Progenitor cell of endocrine pancreas (in vitro differentiated cells): ENCODE measurements around the gene CELSR3. TPM values are rescaled to one million over a fixed set of nuclear protein-coding genes. Genes with fewer than 3 reads are reported as not detected.

Experiments
- DNase-seq: peaks from one replicate; pipeline ENCODE4 v3.0.0; 2021; ENCODE audit warnings: low spot score; ENCODE audit not compliant: unreplicated experiment
- H3K27ac Mint-ChIP-seq: 2 replicates; pipeline ENCODE4 v1.8.0; 2021; ENCODE audit warnings: mild to moderate bottlenecking, moderate library complexity, mixed read lengths
- H3K27me3 Mint-ChIP-seq: 2 replicates; pipeline ENCODE4 v1.8.0; 2021; ENCODE audit warnings: mixed read lengths
- H3K36me3 Mint-ChIP-seq: 2 replicates; pipeline ENCODE4 v1.8.0; 2022; ENCODE audit warnings: mixed read lengths; ENCODE audit not compliant: insufficient read depth
- H3K4me1 Mint-ChIP-seq: 2 replicates; pipeline ENCODE4 v1.8.0; 2021; ENCODE audit warnings: low read depth, mixed read lengths
- H3K4me3 Mint-ChIP-seq: 2 replicates; pipeline ENCODE4 v1.8.0; 2021; ENCODE audit warnings: low read depth, mild to moderate bottlenecking, moderate library complexity, mixed read lengths
- H3K9me3 Mint-ChIP-seq: 2 replicates; pipeline ENCODE4 v1.8.0; 2021; ENCODE audit warnings: low read depth, mixed read lengths
- total RNA-seq: library from RNA; stranded (reverse); gene quantifications from 2 replicates; pipeline ENCODE4 v1.2.1, GENCODE V29; 2021
- TF ChIP-seq, protein P1 (sequence below): fragments of 200-600 bp; sonication (generic); IDR thresholded peaks from one replicate; pipeline ENCODE4 v1.5.0; 2021; ENCODE audit warnings: antibody characterized with exemption, mild to moderate bottlenecking; ENCODE audit not compliant: unreplicated experiment

CELSR3 gene
- total RNA-seq, 1 donor from 2014 or later = 14.9 TPM

DNA sequence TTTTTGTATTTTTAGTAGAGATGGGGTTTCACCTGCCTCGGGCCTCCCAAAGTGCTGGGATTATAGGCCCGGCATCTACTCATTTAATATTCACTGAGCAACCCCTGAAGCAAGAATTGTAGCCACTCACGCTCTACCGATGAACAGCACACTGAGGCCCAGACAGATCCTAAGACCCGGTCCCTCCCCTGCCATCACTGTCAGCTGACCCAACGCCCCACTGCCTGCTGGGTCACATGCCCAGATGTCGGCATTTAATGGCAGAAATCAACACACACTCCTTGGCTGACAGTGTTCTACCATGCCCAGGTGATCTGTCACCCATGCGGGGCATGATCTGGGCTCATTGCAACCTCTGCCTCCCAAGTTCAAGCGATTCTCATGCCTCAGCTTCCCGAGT, 37.9 kb downstream of the CELSR3 start:
- H3K27ac Mint-ChIP-seq = no peak overlapping the region
- no peak for DNase-seq
- TF ChIP-seq, protein P1, sequence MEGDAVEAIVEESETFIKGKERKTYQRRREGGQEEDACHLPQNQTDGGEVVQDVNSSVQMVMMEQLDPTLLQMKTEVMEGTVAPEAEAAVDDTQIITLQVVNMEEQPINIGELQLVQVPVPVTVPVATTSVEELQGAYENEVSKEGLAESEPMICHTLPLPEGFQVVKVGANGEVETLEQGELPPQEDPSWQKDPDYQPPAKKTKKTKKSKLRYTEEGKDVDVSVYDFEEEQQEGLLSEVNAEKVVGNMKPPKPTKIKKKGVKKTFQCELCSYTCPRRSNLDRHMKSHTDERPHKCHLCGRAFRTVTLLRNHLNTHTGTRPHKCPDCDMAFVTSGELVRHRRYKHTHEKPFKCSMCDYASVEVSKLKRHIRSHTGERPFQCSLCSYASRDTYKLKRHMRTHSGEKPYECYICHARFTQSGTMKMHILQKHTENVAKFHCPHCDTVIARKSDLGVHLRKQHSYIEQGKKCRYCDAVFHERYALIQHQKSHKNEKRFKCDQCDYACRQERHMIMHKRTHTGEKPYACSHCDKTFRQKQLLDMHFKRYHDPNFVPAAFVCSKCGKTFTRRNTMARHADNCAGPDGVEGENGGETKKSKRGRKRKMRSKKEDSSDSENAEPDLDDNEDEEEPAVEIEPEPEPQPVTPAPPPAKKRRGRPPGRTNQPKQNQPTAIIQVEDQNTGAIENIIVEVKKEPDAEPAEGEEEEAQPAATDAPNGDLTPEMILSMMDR = no peak
- peaks cover 10% of the 10 kb centered on the region for H3K36me3 Mint-ChIP-seq
- no peaks in the 10 kb centered on the region for H3K27me3 Mint-ChIP-seq
- H3K4me1 Mint-ChIP-seq = peaks cover 6% of the 10 kb centered on the region
- H3K9me3 Mint-ChIP-seq = no peaks in the 10 kb centered on the region
- no peak overlapping the region for H3K4me3 Mint-ChIP-seq

DNA sequence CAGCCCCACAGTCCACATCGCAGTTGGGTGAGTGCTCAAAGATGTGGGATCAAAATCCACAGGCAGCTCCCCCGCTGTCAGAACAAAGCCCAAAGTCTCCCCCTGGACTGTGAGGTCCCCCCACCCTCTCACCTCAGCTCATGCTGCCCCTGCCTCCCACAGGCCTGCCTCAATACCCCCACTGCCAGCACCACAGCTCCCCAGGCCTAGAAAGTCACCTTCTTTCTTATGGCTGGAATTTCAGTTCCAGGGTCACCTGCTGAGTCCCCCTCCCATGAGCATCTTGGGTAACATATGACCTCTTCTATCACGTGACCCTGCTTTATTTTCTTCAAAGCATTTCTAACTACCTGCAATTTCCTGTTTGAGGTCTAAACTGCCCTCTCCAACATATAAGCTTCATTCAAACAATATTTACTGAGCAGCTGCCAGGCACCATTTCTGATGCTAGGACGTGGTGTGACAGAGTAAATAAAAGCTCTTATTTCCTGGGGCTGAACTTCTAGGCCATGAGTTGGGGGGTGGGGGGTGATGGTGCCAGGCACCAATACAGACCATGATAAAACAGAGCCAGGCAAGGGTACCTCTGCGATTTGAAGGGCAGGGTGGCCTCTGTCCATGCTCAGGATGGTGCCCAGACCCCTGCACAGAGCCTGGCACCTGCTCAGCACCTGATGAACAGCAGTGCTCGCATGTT, 38.7 kb downstream of the CELSR3 start:
- H3K27me3 Mint-ChIP-seq = no peaks in the 10 kb centered on the region
- peaks cover 6% of the 10 kb centered on the region for H3K36me3 Mint-ChIP-seq
- H3K9me3 Mint-ChIP-seq = no peaks in the 10 kb centered on the region
- H3K27ac Mint-ChIP-seq = peak overlapping the region; percentile 18
- TF ChIP-seq, protein P1 = no peak
- H3K4me1 Mint-ChIP-seq = peaks cover 6% of the 10 kb centered on the region
- DNase-seq = no peak
- H3K4me3 Mint-ChIP-seq = no peak overlapping the region

DNA sequence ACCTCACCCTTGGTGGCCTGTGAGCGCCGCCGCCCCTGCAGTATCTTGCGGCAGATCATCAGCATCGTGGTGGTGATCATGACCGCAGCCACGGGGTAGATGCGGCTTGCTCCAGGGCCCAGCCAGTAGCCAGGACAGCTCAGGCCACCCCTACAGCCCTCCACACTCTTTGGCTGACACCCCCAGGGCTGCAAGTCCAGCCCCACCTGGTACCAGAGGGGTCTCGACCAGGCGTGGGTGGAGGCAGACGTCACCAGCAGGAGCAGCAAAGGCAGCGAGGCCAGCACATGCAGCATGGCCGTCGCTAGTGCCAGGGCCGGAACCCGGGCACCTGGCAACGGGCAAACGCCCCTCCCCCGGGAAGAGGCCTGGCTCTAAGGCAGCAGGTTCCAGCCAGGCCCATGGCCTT, 41.2 kb downstream of the CELSR3 start, which contains the start of gene TMEM89:
Gene TMEM89, minus strand, starts transcription at position 309 of the 409 bp plus-strand sequence. Its CDS starts 13 bp downstream, at position 296.
- H3K36me3 Mint-ChIP-seq = peaks cover 13% of the 10 kb centered on the region
- TF ChIP-seq, protein P1 = no peak
- no peak for DNase-seq
- H3K4me1 Mint-ChIP-seq = peaks cover 6% of the 10 kb centered on the region
- no peak within 1 kb of the TSS for H3K4me3 Mint-ChIP-seq
- no peaks in the 10 kb centered on the region for H3K27me3 Mint-ChIP-seq
- peaks cover 7% of the 10 kb centered on the region for H3K9me3 Mint-ChIP-seq
- no peak within 1 kb of the TSS for H3K27ac Mint-ChIP-seq

DNA sequence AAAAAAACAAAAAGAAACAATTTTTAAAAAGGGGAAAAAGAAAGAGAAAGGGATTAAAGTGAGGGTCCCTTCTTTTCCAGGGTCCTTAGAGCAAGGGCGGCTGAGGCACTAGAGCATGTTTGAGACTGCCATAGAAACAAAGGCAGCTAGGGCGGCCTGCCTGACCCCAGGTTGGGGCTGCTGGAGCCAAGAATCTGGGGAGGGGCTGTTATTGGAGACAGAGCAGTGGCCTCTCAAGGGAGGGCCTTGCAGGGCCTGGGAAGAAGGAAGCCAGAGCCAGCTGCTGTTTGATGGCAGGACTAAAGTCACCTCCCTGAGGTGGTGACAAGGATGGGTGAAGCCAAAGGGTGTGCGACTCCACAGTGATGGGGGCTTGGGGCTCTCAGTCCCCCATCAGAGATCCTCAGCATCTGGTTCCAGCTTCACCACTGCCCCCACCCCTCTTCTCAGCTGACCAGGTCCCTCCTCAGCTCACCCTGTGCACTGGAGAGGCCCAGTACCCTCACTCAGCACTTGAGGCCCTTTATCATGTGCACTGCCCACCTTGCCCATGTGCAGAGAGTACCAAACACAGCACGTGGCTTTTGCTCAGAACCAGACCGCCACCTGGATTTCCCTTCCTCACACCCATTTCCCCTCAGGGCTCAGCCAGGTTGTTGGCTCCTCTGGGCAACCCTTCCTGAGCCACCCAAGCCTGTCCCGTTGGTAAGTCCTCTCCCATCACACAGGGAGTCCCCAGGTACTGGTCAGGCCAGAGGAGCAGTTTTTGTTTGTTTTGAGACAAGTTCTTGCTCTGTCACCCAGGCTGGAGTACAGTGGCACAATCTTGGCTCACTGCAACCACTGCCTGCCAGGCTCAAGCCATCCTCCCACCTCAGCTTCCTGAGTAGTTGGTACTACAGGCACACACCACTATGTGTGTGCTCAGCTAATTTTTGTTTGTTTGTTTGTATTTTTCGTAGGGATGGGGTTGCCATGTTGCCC, 42.9 kb downstream of the CELSR3 start:
- TF ChIP-seq, protein P1 = no peak
- H3K4me1 Mint-ChIP-seq = peaks cover 6% of the 10 kb centered on the region
- H3K27ac Mint-ChIP-seq = no peak overlapping the region
- H3K4me3 Mint-ChIP-seq = no peak overlapping the region
- no peak for DNase-seq
- no peaks in the 10 kb centered on the region for H3K27me3 Mint-ChIP-seq
- peaks cover 7% of the 10 kb centered on the region for H3K9me3 Mint-ChIP-seq
- H3K36me3 Mint-ChIP-seq = peaks cover 14% of the 10 kb centered on the region

DNA sequence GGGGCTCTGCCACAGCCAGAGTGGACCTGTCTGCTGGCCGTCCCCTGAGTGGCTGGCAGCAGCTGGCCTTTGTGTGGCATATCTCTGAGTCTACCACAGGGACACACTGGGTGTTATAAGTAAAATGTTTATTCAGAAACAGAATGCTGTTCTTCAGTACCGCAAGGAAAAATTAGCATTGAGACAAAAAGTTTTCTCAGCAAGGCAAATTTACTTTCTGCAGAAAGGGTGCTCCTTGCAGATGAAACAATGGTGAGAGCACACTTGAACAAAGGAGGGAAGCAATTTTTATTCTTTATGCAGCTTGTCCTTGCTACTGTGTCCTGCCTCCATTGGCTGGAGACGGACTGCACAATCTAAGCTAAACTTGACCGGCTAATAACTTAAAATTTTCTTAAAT, 45.1 kb downstream of the CELSR3 start:
- TF ChIP-seq, protein P1 = no peak
- Mint-ChIP-seq H3K36me3 (peaks cover 14% of the 10 kb centered on the region), H3K4me1 (peaks cover 3% of the 10 kb centered on the region), H3K9me3 (peaks cover 7% of the 10 kb centered on the region), H3K27me3 (no peaks in the 10 kb centered on the region), H3K27ac (no peak overlapping the region), H3K4me3 (no peak overlapping the region)
- no peak for DNase-seq
